NCI-H524 (cell line): ENCODE measurements around the gene RILP.

Experiments
- DNase-seq, 2 experiments: peaks; one replicate each; lab custom pipeline; 2025; lab: John Stamatoyannopoulos, UW

The RILP gene

GRCh38 chr17:1648173-1648962, 1.3 kb downstream of the RILP start:
- no peak for DNase-seq

- DNase-seq, result no peak
Observed at GRCh38 chr17:1647802-1648171, 1.9 kb downstream of the RILP start.

GRCh38 chr17:1646199-1646875, 3.3 kb downstream of the RILP start:
- no peak for DNase-seq

- DNase-seq, result no peak
Observed at GRCh38 chr17:1645207-1646171, 4.2 kb downstream of the RILP start, which contains the start of gene SCARF1. TSS of gene SCARF1 (minus strand) at chr17:1645732. CDS start at chr17:1645697, 35 bp downstream.

GRCh38 chr17:1644493-1645206, 5.0 kb downstream of the RILP start:
- DNase-seq, result no peak

- no peak for DNase-seq
Observed at GRCh38 chr17:1643999-1644492, 5.6 kb downstream of the RILP start.

GRCh38 chr17:1643293-1643998, 6.2 kb downstream of the RILP start:
- DNase-seq, result peak in 1 of 2 experiments; percentile 49

GRCh38 chr17:1641065-1641403, 8.6 kb downstream of the RILP start:
- no peak for DNase-seq

GRCh38 chr17:1640329-1641064, 9.2 kb downstream of the RILP start:
- peak in 1 of 2 experiments; percentile 15 for DNase-seq

GRCh38 chr17:1639549-1640180, 10.0 kb downstream of the RILP start:
- DNase-seq, result peak; percentile 15 to 33

- DNase-seq, result no peak
Observed at GRCh38 chr17:1638624-1639300, 10.9 kb downstream of the RILP start.

GRCh38 chr17:1638171-1638590, 11.5 kb downstream of the RILP start:
- no peak for DNase-seq

GRCh38 chr17:1636732-1637285, 12.9 kb downstream of the RILP start:
- DNase-seq, result no peak

GRCh38 chr17:1635675-1636465, 13.8 kb downstream of the RILP start:
- no peak for DNase-seq

GRCh38 chr17:1634841-1635650, 14.6 kb downstream of the RILP start:
- DNase-seq, result no peak

- DNase-seq, result no peak
Observed at GRCh38 chr17:1630662-1631061, 19.0 kb downstream of the RILP start.
